Mesendoderm (in vitro differentiated cells): Measurements from ENCODE around the gene SCNN1G.
A peak's percentile ranks its signal among the peaks of the same experiment; 100 is the strongest.

Source experiments
- DNase-seq: peaks from one replicate; pipeline ENCODE4 v3.0.0; 2013
- H2AK5ac ChIP-seq: 2 replicates; pipeline ENCODE4 v1.6.1; 2013; ENCODE audit warnings: low read length, inconsistent platforms
- H2BK120ac ChIP-seq: 2 replicates; pipeline ENCODE4 v1.6.1; 2013; ENCODE audit warnings: low read depth, mild to moderate bottlenecking, low read length, moderate library complexity, mixed read lengths
- H2BK15ac ChIP-seq: replicated peaks from 2 replicates; pipeline ENCODE4 v1.6.1; 2013; ENCODE audit warnings: low read depth, mild to moderate bottlenecking, moderate library complexity
- H2BK5ac ChIP-seq: 2 replicates; pipeline ENCODE4 v1.6.1; 2013; ENCODE audit warnings: low read length, inconsistent platforms
- H3K18ac ChIP-seq: 2 replicates; pipeline ENCODE4 v1.6.1; 2013; ENCODE audit warnings: mild to moderate bottlenecking, low read length, mixed read lengths
- H3K23ac ChIP-seq: one replicate; pipeline ENCODE4 v1.6.1; 2013; ENCODE audit warnings: low read length
- H3K27ac ChIP-seq: 2 replicates; pipeline ENCODE4 v1.5.1; 2013; ENCODE audit warnings: low read depth, mild to moderate bottlenecking, inconsistent platforms, low read length, moderate library complexity
- H3K27me3 ChIP-seq: 2 replicates; pipeline ENCODE4 v1.6.1; 2013; ENCODE audit warnings: low read length, control low read depth, mild to moderate bottlenecking, inconsistent platforms; ENCODE audit not compliant: insufficient read depth, poor library complexity
- H3K36me3 ChIP-seq: 2 replicates; pipeline ENCODE4 v1.6.1; 2013; ENCODE audit warnings: low read length, inconsistent platforms; ENCODE audit not compliant: control insufficient read depth, insufficient read depth
- H3K4ac ChIP-seq: one replicate; pipeline ENCODE4 v1.6.1; 2013; ENCODE audit warnings: low read depth, mild to moderate bottlenecking, low read length, moderate library complexity
- H3K4me1 ChIP-seq: 2 replicates; pipeline ENCODE4 v1.6.1; 2013; ENCODE audit warnings: low read depth, low read length, inconsistent platforms; ENCODE audit not compliant: control insufficient read depth
- H3K4me2 ChIP-seq: 2 replicates; pipeline ENCODE4 v1.6.1; 2013; ENCODE audit warnings: low read length
- H3K4me3 ChIP-seq: 2 replicates; pipeline ENCODE4 v1.5.1; 2013; ENCODE audit warnings: mild to moderate bottlenecking, low read length
- H3K56ac ChIP-seq: one replicate; pipeline ENCODE4 v1.6.1; 2013; ENCODE audit warnings: low read length
- H3K79me1 ChIP-seq: 2 replicates; pipeline ENCODE4 v1.6.1; 2013; ENCODE audit warnings: low read length, inconsistent platforms
- H3K79me2 ChIP-seq: 2 replicates; pipeline ENCODE4 v1.6.1; 2013; ENCODE audit warnings: mild to moderate bottlenecking, low read length; ENCODE audit not compliant: control insufficient read depth, insufficient read depth
- H3K9ac ChIP-seq: 2 replicates; pipeline ENCODE4 v1.6.1; 2013; ENCODE audit warnings: low read length, inconsistent platforms
- H4K5ac ChIP-seq: one replicate; pipeline ENCODE4 v1.6.1; 2013; ENCODE audit warnings: low read length
- H4K8ac ChIP-seq: one replicate; pipeline ENCODE4 v1.6.1; 2013; ENCODE audit warnings: low read depth, mild to moderate bottlenecking, control low read depth, low read length, moderate library complexity
- WGBS: extraction: QIAGEN DNeasy Blood & Tissue Kit; methylation state at CpG from one replicate; pipeline ENCODE4 v1.1.7; 2013; ENCODE audit warnings: low lambda C conversion rate, missing lambda C conversion rate; ENCODE audit not compliant: insufficient coverage; ENCODE audit errors: extremely low coverage; 5-methylcytosine and 5-hydroxymethylcytosine counted together

SCNN1G gene

GRCh38 chr16:23182206-23182678, 303 bp upstream of the SCNN1G start:
- peak; percentile 85 for DNase-seq
- H2AK5ac ChIP-seq = no peak overlapping the region
- no peak overlapping the region for H3K9ac ChIP-seq
- no peak overlapping the region for H2BK120ac ChIP-seq
- H3K79me2 ChIP-seq = no peaks in the 10 kb centered on the region
- peak overlapping the region; percentile 23 for H3K4me2 ChIP-seq
- H3K18ac ChIP-seq = no peak overlapping the region
- H3K27ac ChIP-seq = no peak overlapping the region
- H3K4ac ChIP-seq = no peak overlapping the region
- no peak overlapping the region for H3K4me3 ChIP-seq
- no CpG with 5 or more reads among the region's 33 CpGs for whole genome bisulfite sequencing
- H4K5ac ChIP-seq = no peak overlapping the region
- H2BK5ac ChIP-seq = no peak overlapping the region
- no peaks in the 10 kb centered on the region for H3K4me1 ChIP-seq
- H2BK15ac ChIP-seq = no peak overlapping the region
- no peaks in the 10 kb centered on the region for H3K79me1 ChIP-seq
- no peak overlapping the region for H3K23ac ChIP-seq
- peaks cover 7% of the 10 kb centered on the region for H3K27me3 ChIP-seq
- H4K8ac ChIP-seq = no peak overlapping the region
- H3K36me3 ChIP-seq = no peaks in the 10 kb centered on the region
- no peak overlapping the region for H3K56ac ChIP-seq

- Histone ChIP-seq H3K9ac (no peak overlapping the region), H3K4me1 (no peaks in the 10 kb centered on the region), H3K79me1 (no peaks in the 10 kb centered on the region), H3K27ac (no peak overlapping the region), H4K5ac (no peak overlapping the region), H3K23ac (no peak overlapping the region), H3K18ac (no peak overlapping the region), H2BK5ac (no peak overlapping the region), H2AK5ac (no peak overlapping the region), H2BK15ac (no peak overlapping the region), H4K8ac (no peak overlapping the region), H3K79me2 (no peaks in the 10 kb centered on the region), H2BK120ac (no peak overlapping the region), H3K27me3 (peaks cover 7% of the 10 kb centered on the region), H3K4me2 (no peak overlapping the region), H3K36me3 (no peaks in the 10 kb centered on the region), H3K56ac (no peak overlapping the region), H3K4me3 (no peak overlapping the region), H3K4ac (no peak overlapping the region)
- DNase-seq = no peak
- WGBS = no CpG with 5 or more reads among the region's 4 CpGs
Measured at GRCh38 chr16:23183543-23183862, 958 bp downstream of the SCNN1G start.

GRCh38 chr16:23185656-23186055, 3.1 kb downstream of the SCNN1G start:
- Histone ChIP-seq H2BK120ac (no peak overlapping the region), H3K9ac (no peak overlapping the region), H4K8ac (no peak overlapping the region), H3K27ac (no peak overlapping the region), H3K4me1 (no peaks in the 10 kb centered on the region), H4K5ac (no peak overlapping the region), H2BK15ac (no peak overlapping the region), H3K79me2 (no peaks in the 10 kb centered on the region), H3K79me1 (no peaks in the 10 kb centered on the region), H3K56ac (no peak overlapping the region), H2BK5ac (no peak overlapping the region), H3K4me2 (no peak overlapping the region), H3K36me3 (no peaks in the 10 kb centered on the region), H3K4me3 (no peak overlapping the region), H3K4ac (no peak overlapping the region), H3K27me3 (peaks cover 7% of the 10 kb centered on the region), H3K18ac (no peak overlapping the region), H2AK5ac (no peak overlapping the region), H3K23ac (peak overlapping the region; percentile 35)
- no peak for DNase-seq
- no CpG with 5 or more reads among the region's 11 CpGs for WGBS

- H3K79me1 ChIP-seq = no peaks in the 10 kb centered on the region
- no peak overlapping the region for H3K9ac ChIP-seq
- no peak overlapping the region for H4K5ac ChIP-seq
- no peak overlapping the region for H2BK120ac ChIP-seq
- H2AK5ac ChIP-seq = no peak overlapping the region
- no CpG with 5 or more reads among the region's 24 CpGs for WGBS
- no peak overlapping the region for H3K4me3 ChIP-seq
- H3K4me1 ChIP-seq = no peaks in the 10 kb centered on the region
- no peak overlapping the region for H3K56ac ChIP-seq
- DNase-seq = no peak
- H4K8ac ChIP-seq = no peak overlapping the region
- H3K36me3 ChIP-seq = no peaks in the 10 kb centered on the region
- no peak overlapping the region for H2BK5ac ChIP-seq
- no peak overlapping the region for H3K4ac ChIP-seq
- no peak overlapping the region for H2BK15ac ChIP-seq
- no peaks in the 10 kb centered on the region for H3K79me2 ChIP-seq
- no peak overlapping the region for H3K18ac ChIP-seq
- H3K27me3 ChIP-seq = peaks cover 7% of the 10 kb centered on the region
- H3K23ac ChIP-seq = no peak overlapping the region
- H3K27ac ChIP-seq = no peak overlapping the region
- H3K4me2 ChIP-seq = no peak overlapping the region
Measured at GRCh38 chr16:23186171-23186570, 3.6 kb downstream of the SCNN1G start.

- H3K4ac ChIP-seq = no peak overlapping the region
- DNase-seq = no peak
- H3K4me1 ChIP-seq = no peaks in the 10 kb centered on the region
- no peak overlapping the region for H3K56ac ChIP-seq
- H4K8ac ChIP-seq = no peak overlapping the region
- no peak overlapping the region for H2BK15ac ChIP-seq
- H3K27me3 ChIP-seq = peaks cover 7% of the 10 kb centered on the region
- H2AK5ac ChIP-seq = no peak overlapping the region
- H3K79me1 ChIP-seq = no peaks in the 10 kb centered on the region
- no peak overlapping the region for H4K5ac ChIP-seq
- no peak overlapping the region for H2BK120ac ChIP-seq
- no CpG with 5 or more reads among the region's 3 CpGs for WGBS
- H3K4me2 ChIP-seq = no peak overlapping the region
- no peak overlapping the region for H3K9ac ChIP-seq
- H2BK5ac ChIP-seq = no peak overlapping the region
- no peaks in the 10 kb centered on the region for H3K79me2 ChIP-seq
- no peak overlapping the region for H3K23ac ChIP-seq
- H3K18ac ChIP-seq = no peak overlapping the region
- no peaks in the 10 kb centered on the region for H3K36me3 ChIP-seq
- H3K27ac ChIP-seq = no peak overlapping the region
- no peak overlapping the region for H3K4me3 ChIP-seq
Measured at GRCh38 chr16:23187341-23187740, 4.8 kb downstream of the SCNN1G start.

- no peak overlapping the region for H3K4ac ChIP-seq
- no peak overlapping the region for H2BK15ac ChIP-seq
- H3K18ac ChIP-seq = no peak overlapping the region
- H2AK5ac ChIP-seq = no peak overlapping the region
- no peak for DNase-seq
- no peak overlapping the region for H3K4me2 ChIP-seq
- peaks cover under 1% of the 10 kb centered on the region for H3K4me1 ChIP-seq
- no peak overlapping the region for H3K23ac ChIP-seq
- H3K27me3 ChIP-seq = no peaks in the 10 kb centered on the region
- no peaks in the 10 kb centered on the region for H3K36me3 ChIP-seq
- H4K8ac ChIP-seq = no peak overlapping the region
- H3K9ac ChIP-seq = no peak overlapping the region
- no peak overlapping the region for H3K56ac ChIP-seq
- no peak overlapping the region for H3K4me3 ChIP-seq
- no CpG with 5 or more reads among the region's 2 CpGs for WGBS
- H3K79me2 ChIP-seq = no peaks in the 10 kb centered on the region
- no peak overlapping the region for H2BK120ac ChIP-seq
- no peak overlapping the region for H3K27ac ChIP-seq
- H2BK5ac ChIP-seq = no peak overlapping the region
- no peaks in the 10 kb centered on the region for H3K79me1 ChIP-seq
- H4K5ac ChIP-seq = no peak overlapping the region
Measured at GRCh38 chr16:23188911-23189310, 6.4 kb downstream of the SCNN1G start.
